Smooth muscle cell (in vitro differentiated cells): ENCODE results near the gene CD46. TPM values are rescaled to one million over a fixed set of nuclear protein-coding genes. Genes with fewer than 3 reads are reported as not detected.

Experiments
- DNase-seq: peaks from one replicate; lab custom pipeline; 2025; ENCODE audit not compliant: unreplicated experiment; lab: John Stamatoyannopoulos, UW
- H2AFZ ChIP-seq: fragments of 200-600 bp; sonication (generic); 2 replicates; pipeline ENCODE4 v1.6.0; 2016; ENCODE audit warnings: antibody characterized with exemption, low read depth, mild to moderate bottlenecking
- H3F3A ChIP-seq: fragments of 200-600 bp; sonication (generic); 2 replicates; pipeline ENCODE4 v1.6.0; 2017; ENCODE audit warnings: antibody characterized with exemption, low read depth
- H3K27ac ChIP-seq: fragments of 200-600 bp; sonication (generic); 2 replicates; pipeline ENCODE4 v1.5.1; 2016; ENCODE audit warnings: low read depth, mild to moderate bottlenecking
- H3K27me3 ChIP-seq: fragments of 200-600 bp; sonication (generic); 2 replicates; pipeline ENCODE4 v1.6.1; 2016; ENCODE audit warnings: low read depth, mild to moderate bottlenecking
- H3K36me3 ChIP-seq: fragments of 200-600 bp; sonication (generic); 2 replicates; pipeline ENCODE4 v1.5.1; 2016; ENCODE audit warnings: low read depth
- H3K4me1 ChIP-seq: fragments of 200-600 bp; sonication (generic); 2 replicates; pipeline ENCODE4 v1.5.1; 2016; ENCODE audit warnings: low read depth
- H3K4me2 ChIP-seq: fragments of 200-600 bp; sonication (generic); 2 replicates; pipeline ENCODE4 v1.6.0; 2016; ENCODE audit warnings: mild to moderate bottlenecking
- H3K4me3 ChIP-seq: fragments of 200-600 bp; sonication (generic); 2 replicates; pipeline ENCODE4 v1.5.1; 2016; ENCODE audit warnings: mild to moderate bottlenecking
- H3K79me2 ChIP-seq: fragments of 200-600 bp; sonication (generic); 2 replicates; pipeline ENCODE4 v1.6.0; 2016; ENCODE audit warnings: low read depth, mild to moderate bottlenecking
- H3K9ac ChIP-seq: fragments of 200-600 bp; sonication (generic); 2 replicates; pipeline ENCODE4 v1.6.0; 2016; ENCODE audit warnings: low read depth
- H3K9me3 ChIP-seq: fragments of 200-600 bp; sonication (generic); replicated peaks from 2 replicates; pipeline ENCODE4 v1.5.1; 2016; ENCODE audit warnings: low read depth
- H4K20me1 ChIP-seq: fragments of 200-600 bp; sonication (generic); 2 replicates; pipeline ENCODE4 v1.6.0; 2016; ENCODE audit warnings: low read depth
- CTCF ChIP-seq: fragments of 200-600 bp; sonication (generic); IDR thresholded peaks from 2 replicates; pipeline ENCODE4 v1.5.1; 2017; ENCODE audit warnings: borderline replicate concordance, mild to moderate bottlenecking, antibody characterized with exemption; ENCODE audit not compliant: insufficient read depth, poor library complexity, severe bottlenecking
- WGBS: methylation state at CpG from one replicate; pipeline ENCODE4 v1.1.7; 2016; ENCODE audit warnings: low lambda C conversion rate; 5-methylcytosine and 5-hydroxymethylcytosine counted together
- polyA plus RNA-seq: library from polyadenylated mRNA; unstranded; fragments of >200 nt; fragmentation: Nextera tagmentation; extraction: Ambion mirVana; gene quantifications from 2 replicates; pipeline ENCODE4 v1.2.1, GENCODE V29; 2016
- total RNA-seq: library from RNA; depleted of rRNA; stranded (reverse); fragments of >200 nt; gene quantifications from 2 replicates; pipeline ENCODE4 v1.2.3, GENCODE V29; 2014

CD46 gene
- total and polyA plus RNA-seq, 2 experiments from 2014 or later = 117 to 234 TPM

GRCh38 chr1:207820568-207821463 is 69.0 kb downstream of the CD46 start:
- WGBS = 96% methylated on average over 18 of the region's 22 CpGs
- Histone ChIP-seq H3K27me3 (no peaks in the 10 kb centered on the region), H3K9ac (no peak overlapping the region), H3F3A (no peaks in the 10 kb centered on the region), H3K4me3 (no peak overlapping the region), H3K4me2 (no peak overlapping the region), H3K4me1 (peaks cover 6% of the 10 kb centered on the region), H3K79me2 (no peaks in the 10 kb centered on the region), H3K27ac (no peak overlapping the region), H4K20me1 (no peaks in the 10 kb centered on the region), H3K9me3 (no peaks in the 10 kb centered on the region), H2AFZ (no peak overlapping the region), H3K36me3 (no peaks in the 10 kb centered on the region)
- no peak for TF ChIP-seq CTCF
- DNase-seq = no peak

GRCh38 chr1:207821464-207822045 is 69.7 kb downstream of the CD46 start:
- no peak for DNase-seq
- no peak overlapping the region for H2AFZ ChIP-seq
- 97% methylated on average over 17 of the region's 17 CpGs for WGBS
- H3F3A ChIP-seq = peaks cover 4% of the 10 kb centered on the region
- H3K27ac ChIP-seq = no peak overlapping the region
- H3K79me2 ChIP-seq = no peaks in the 10 kb centered on the region
- H3K4me1 ChIP-seq = peaks cover 6% of the 10 kb centered on the region
- no peak overlapping the region for H3K4me2 ChIP-seq
- no peak overlapping the region for H3K9ac ChIP-seq
- no peaks in the 10 kb centered on the region for H3K9me3 ChIP-seq
- H4K20me1 ChIP-seq = no peaks in the 10 kb centered on the region
- H3K4me3 ChIP-seq = no peak overlapping the region
- H3K27me3 ChIP-seq = no peaks in the 10 kb centered on the region
- H3K36me3 ChIP-seq = no peaks in the 10 kb centered on the region
- TF ChIP-seq CTCF = no peak

- Histone ChIP-seq H3K79me2 (no peaks in the 10 kb centered on the region), H3K36me3 (no peaks in the 10 kb centered on the region), H2AFZ (no peak overlapping the region), H4K20me1 (no peaks in the 10 kb centered on the region), H3K27ac (no peak overlapping the region), H3K9me3 (no peaks in the 10 kb centered on the region), H3K4me2 (no peak overlapping the region), H3K4me3 (no peak overlapping the region), H3K4me1 (peaks cover 6% of the 10 kb centered on the region), H3K9ac (no peak overlapping the region), H3K27me3 (no peaks in the 10 kb centered on the region), H3F3A (peaks cover 4% of the 10 kb centered on the region)
- TF ChIP-seq CTCF = no peak
- DNase-seq = no peak
- 94% methylated on average over 8 of the region's 8 CpGs for WGBS
Measured at GRCh38 chr1:207822124-207822601, 70.3 kb downstream of the CD46 start.
